SJCRH30 (cell line): ENCODE data around the gene SH3PXD2B. TPM values are rescaled to one million over a fixed set of nuclear protein-coding genes. Genes with fewer than 3 reads are reported as not detected.
A peak's percentile ranks its signal among the peaks of the same experiment; 100 is the strongest.
"Not testable (repeated sequence)": the region's sequence is repeated elsewhere in the genome, so short reads cannot be mapped to it uniquely, and the experiment has no call there.

ENCODE experiments used
- DNase-seq, 2 experiments: peaks; one replicate each; pipeline ENCODE4 v3.0.0-alpha.2; 2015 to 2020
- H3K27ac ChIP-seq: fragments of 250-450 bp; sonication (Bioruptor Pico); 2 replicates; pipeline ENCODE4 v1.5.1; 2020; ENCODE audit warnings: mild to moderate bottlenecking, moderate library complexity
- H3K27me3 ChIP-seq: fragments of 250-450 bp; sonication (Bioruptor Pico); 2 replicates; pipeline ENCODE4 v1.5.1; 2020; ENCODE audit warnings: mild to moderate bottlenecking, moderate library complexity
- H3K36me3 ChIP-seq: fragments of 250-450 bp; sonication (Bioruptor Pico); 2 replicates; pipeline ENCODE4 v1.5.1; 2020; ENCODE audit warnings: mild to moderate bottlenecking, moderate library complexity
- H3K4me1 ChIP-seq: fragments of 250-450 bp; sonication (Bioruptor Pico); 2 replicates; pipeline ENCODE4 v1.5.1; 2020; ENCODE audit warnings: mild to moderate bottlenecking, moderate library complexity
- H3K4me3 ChIP-seq: fragments of 250-450 bp; sonication (Bioruptor Pico); 2 replicates; pipeline ENCODE4 v1.5.1; 2020; ENCODE audit warnings: mild to moderate bottlenecking, moderate library complexity
- H3K9me3 ChIP-seq: fragments of 250-450 bp; sonication (Bioruptor Pico); replicated peaks from 2 replicates; pipeline ENCODE4 v1.5.1; 2020; ENCODE audit warnings: mild to moderate bottlenecking, moderate library complexity
- total RNA-seq: library from RNA; depleted of rRNA; stranded (reverse); fragments of >200 nt; shearing (Covaris generic); gene quantifications from 2 replicates; pipeline ENCODE4 v1.2.3, GENCODE V29; 2014

The SH3PXD2B gene
- total RNA-seq, 1 experiment from 2014 or later: 16.4 TPM

- no peak overlapping the region for H3K4me3 ChIP-seq
- no peaks in the 10 kb centered on the region for H3K9me3 ChIP-seq
- DNase-seq: no peak
- H3K27ac ChIP-seq: no peak overlapping the region
- peaks cover 28% of the 10 kb centered on the region for H3K4me1 ChIP-seq
- H3K27me3 ChIP-seq: no peaks in the 10 kb centered on the region
- H3K36me3 ChIP-seq: no peaks in the 10 kb centered on the region
These were observed 39.6 kb downstream of the SH3PXD2B start for GRCh38 chr5:172414531-172415361.

- DNase-seq: no peak
- peaks cover 17% of the 10 kb centered on the region for H3K4me1 ChIP-seq
- no peak overlapping the region for H3K27ac ChIP-seq
- H3K4me3 ChIP-seq: no peak overlapping the region
- no peaks in the 10 kb centered on the region for H3K27me3 ChIP-seq
- H3K9me3 ChIP-seq: no peaks in the 10 kb centered on the region
- H3K36me3 ChIP-seq: no peaks in the 10 kb centered on the region
These were observed 40.6 kb downstream of the SH3PXD2B start for GRCh38 chr5:172413601-172414171.

GRCh38 chr5:172412724-172413286, 41.5 kb downstream of the SH3PXD2B start:
- Histone ChIP-seq H3K36me3 (no peaks in the 10 kb centered on the region), H3K4me3 (no peak overlapping the region), H3K27me3 (no peaks in the 10 kb centered on the region), H3K27ac (0 out of 2 replicates have a peak overlapping the region, but pooled peaks have one; percentile 21), H3K9me3 (no peaks in the 10 kb centered on the region), H3K4me1 (peaks cover 12% of the 10 kb centered on the region)
- peak; percentile 57 to 65 for DNase-seq

- no peak for DNase-seq
- Histone ChIP-seq H3K4me3 (no peak overlapping the region), H3K9me3 (no peaks in the 10 kb centered on the region), H3K36me3 (no peaks in the 10 kb centered on the region), H3K4me1 (peaks cover 12% of the 10 kb centered on the region), H3K27me3 (no peaks in the 10 kb centered on the region), H3K27ac (no peak overlapping the region)
These were observed 42.7 kb downstream of the SH3PXD2B start for GRCh38 chr5:172411484-172412072.

- Histone ChIP-seq H3K4me3 (no peak overlapping the region), H3K4me1 (peaks cover 12% of the 10 kb centered on the region), H3K27ac (no peak overlapping the region), H3K9me3 (no peaks in the 10 kb centered on the region), H3K36me3 (0 out of 2 replicates have a peak, but pooled peaks cover 2% of the 10 kb centered on the region), H3K27me3 (no peaks in the 10 kb centered on the region)
- DNase-seq: no peak
These were observed 43.5 kb downstream of the SH3PXD2B start for GRCh38 chr5:172410662-172411483.

DNA sequence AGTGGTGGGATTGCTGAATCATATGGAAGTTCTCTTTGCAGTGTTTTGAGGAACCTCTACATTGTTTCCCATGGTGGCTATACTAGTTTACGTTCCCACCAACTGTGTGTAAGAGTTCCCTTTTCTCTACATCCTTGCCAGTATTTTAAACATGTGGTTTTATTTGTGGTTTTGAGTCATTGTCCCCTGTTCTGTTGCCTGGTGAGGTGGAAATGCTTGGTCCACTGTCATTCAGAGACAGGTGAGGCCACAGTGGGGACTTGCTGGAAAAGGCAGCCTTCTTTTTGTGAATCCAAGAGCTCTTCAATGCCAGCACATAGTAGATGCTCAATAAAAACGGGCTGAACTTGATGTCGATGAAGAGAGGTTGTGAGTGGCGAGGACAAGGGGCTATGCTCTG, 44.2 kb downstream of the SH3PXD2B start:
- Histone ChIP-seq H3K4me3 (no peak overlapping the region), H3K27me3 (no peaks in the 10 kb centered on the region), H3K9me3 (no peaks in the 10 kb centered on the region), H3K27ac (no peak overlapping the region), H3K36me3 (0 out of 2 replicates have a peak, but pooled peaks cover 2% of the 10 kb centered on the region), H3K4me1 (peaks cover 12% of the 10 kb centered on the region)
- no peak for DNase-seq

- not testable (repeated sequence) for DNase-seq, H3K4me3 ChIP-seq, H3K27me3 ChIP-seq, H3K36me3 ChIP-seq, H3K27ac ChIP-seq, H3K9me3 ChIP-seq
- H3K4me1 ChIP-seq: peaks cover 12% of the 10 kb centered on the region
These were observed 44.8 kb downstream of the SH3PXD2B start for GRCh38 chr5:172409477-172409876.

- Histone ChIP-seq H3K27ac (no peak overlapping the region), H3K4me1 (peaks cover 7% of the 10 kb centered on the region), H3K4me3 (no peak overlapping the region), H3K27me3 (no peaks in the 10 kb centered on the region), H3K36me3 (peaks cover 10% of the 10 kb centered on the region), H3K9me3 (no peaks in the 10 kb centered on the region)
- no peak for DNase-seq
These were observed 46.5 kb downstream of the SH3PXD2B start for GRCh38 chr5:172407822-172408221.

- Histone ChIP-seq H3K4me3 (no peak overlapping the region), H3K4me1 (0 out of 2 replicates have a peak, but pooled peaks cover 2% of the 10 kb centered on the region), H3K27ac (no peak overlapping the region), H3K27me3 (no peaks in the 10 kb centered on the region), H3K36me3 (peaks cover 14% of the 10 kb centered on the region), H3K9me3 (no peaks in the 10 kb centered on the region)
- DNase-seq: no peak
These were observed 47.1 kb downstream of the SH3PXD2B start for GRCh38 chr5:172407241-172407691.

DNA sequence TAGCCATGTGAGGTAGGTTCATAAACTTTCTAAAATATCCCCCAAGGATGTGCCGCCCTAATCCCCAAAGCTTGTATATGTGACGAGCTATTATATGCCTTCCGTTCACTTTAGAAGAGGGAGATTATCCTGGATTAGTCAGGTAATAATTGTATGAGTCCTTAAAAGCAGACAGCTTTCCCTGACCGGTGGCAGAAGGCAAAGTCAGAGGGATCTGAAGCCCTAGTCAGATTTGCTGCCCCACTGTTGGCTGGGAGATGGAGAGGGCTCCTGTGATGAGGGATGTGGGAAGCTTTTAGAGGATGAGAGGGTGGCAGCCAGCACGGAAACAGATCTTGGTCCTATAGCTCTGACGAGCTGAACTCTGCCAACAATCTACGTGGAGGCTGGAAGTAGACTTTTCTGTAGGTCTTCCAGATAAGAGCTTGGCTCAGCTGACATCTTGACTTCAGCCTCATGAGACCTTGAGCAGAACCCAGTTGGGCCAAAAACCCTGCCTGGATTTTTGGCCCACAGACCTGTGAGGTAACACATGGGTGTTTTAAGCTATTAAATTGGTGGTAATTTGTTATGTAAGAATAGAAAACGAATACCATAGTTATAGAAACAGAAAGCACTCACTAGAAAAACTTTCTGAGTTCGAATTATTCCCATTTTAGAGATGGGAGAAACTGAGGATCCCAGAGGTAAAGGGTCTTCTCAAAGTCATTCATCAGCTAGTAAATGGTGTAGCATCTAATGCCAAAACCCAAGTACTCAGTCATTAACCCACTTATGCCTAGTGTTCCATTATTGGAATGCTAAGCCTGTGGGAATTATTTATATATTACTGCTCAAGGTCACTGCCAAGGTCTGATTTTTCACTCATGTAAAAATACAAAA, 48.9 kb downstream of the SH3PXD2B start:
- Histone ChIP-seq H3K9me3 (no peaks in the 10 kb centered on the region), H3K27me3 (no peaks in the 10 kb centered on the region), H3K4me3 (no peak overlapping the region), H3K4me1 (peaks cover 5% of the 10 kb centered on the region), H3K27ac (no peak overlapping the region), H3K36me3 (peaks cover 14% of the 10 kb centered on the region)
- DNase-seq: no peak

DNA sequence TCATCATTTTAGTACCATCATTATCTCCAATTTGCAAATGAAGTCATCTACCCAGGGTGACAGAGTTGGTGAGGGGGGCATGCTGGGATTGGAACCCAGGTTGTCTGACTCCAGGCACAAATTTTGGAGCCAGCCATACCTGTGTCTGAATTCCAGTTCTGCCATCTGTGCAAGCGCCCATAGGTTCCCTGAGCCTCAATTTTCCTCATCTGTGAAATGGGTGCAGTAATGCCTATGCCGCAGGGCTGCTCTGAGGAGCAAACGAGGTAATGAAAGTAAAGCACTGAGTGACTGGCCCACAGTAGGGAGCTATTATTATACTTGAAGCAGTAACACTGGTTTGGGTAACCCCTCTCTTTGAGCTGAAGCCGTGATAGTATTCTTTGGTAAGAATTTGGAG, 49.6 kb downstream of the SH3PXD2B start:
- H3K27ac ChIP-seq: no peak overlapping the region
- no peaks in the 10 kb centered on the region for H3K27me3 ChIP-seq
- H3K9me3 ChIP-seq: no peaks in the 10 kb centered on the region
- peaks cover 10% of the 10 kb centered on the region for H3K4me1 ChIP-seq
- H3K36me3 ChIP-seq: peaks cover 14% of the 10 kb centered on the region
- no peak overlapping the region for H3K4me3 ChIP-seq
- DNase-seq: no peak

GRCh38 chr5:172403817-172404216, 50.5 kb downstream of the SH3PXD2B start:
- H3K4me3 ChIP-seq: no peak overlapping the region
- peaks cover 14% of the 10 kb centered on the region for H3K36me3 ChIP-seq
- H3K9me3 ChIP-seq: no peaks in the 10 kb centered on the region
- peaks cover 18% of the 10 kb centered on the region for H3K4me1 ChIP-seq
- no peak for DNase-seq
- H3K27ac ChIP-seq: no peak overlapping the region
- H3K27me3 ChIP-seq: no peaks in the 10 kb centered on the region

GRCh38 chr5:172403189-172403796, 51.0 kb downstream of the SH3PXD2B start:
- Histone ChIP-seq H3K27me3 (no peaks in the 10 kb centered on the region), H3K27ac (no peak overlapping the region), H3K9me3 (0 out of 2 replicates have a peak, but pooled peaks cover 2% of the 10 kb centered on the region), H3K4me3 (no peak overlapping the region), H3K36me3 (peaks cover 14% of the 10 kb centered on the region), H3K4me1 (peaks cover 21% of the 10 kb centered on the region)
- no peak for DNase-seq
